ENCODE measurements around the gene JMJD8. TPM values are rescaled to one million over a fixed set of nuclear protein-coding genes. Genes with fewer than 3 reads are reported as not detected.

The JMJD8 gene
- polyA plus RNA-seq, 3 donors, result 28.7 to 45.3 (median 33.5) TPM

DNA sequence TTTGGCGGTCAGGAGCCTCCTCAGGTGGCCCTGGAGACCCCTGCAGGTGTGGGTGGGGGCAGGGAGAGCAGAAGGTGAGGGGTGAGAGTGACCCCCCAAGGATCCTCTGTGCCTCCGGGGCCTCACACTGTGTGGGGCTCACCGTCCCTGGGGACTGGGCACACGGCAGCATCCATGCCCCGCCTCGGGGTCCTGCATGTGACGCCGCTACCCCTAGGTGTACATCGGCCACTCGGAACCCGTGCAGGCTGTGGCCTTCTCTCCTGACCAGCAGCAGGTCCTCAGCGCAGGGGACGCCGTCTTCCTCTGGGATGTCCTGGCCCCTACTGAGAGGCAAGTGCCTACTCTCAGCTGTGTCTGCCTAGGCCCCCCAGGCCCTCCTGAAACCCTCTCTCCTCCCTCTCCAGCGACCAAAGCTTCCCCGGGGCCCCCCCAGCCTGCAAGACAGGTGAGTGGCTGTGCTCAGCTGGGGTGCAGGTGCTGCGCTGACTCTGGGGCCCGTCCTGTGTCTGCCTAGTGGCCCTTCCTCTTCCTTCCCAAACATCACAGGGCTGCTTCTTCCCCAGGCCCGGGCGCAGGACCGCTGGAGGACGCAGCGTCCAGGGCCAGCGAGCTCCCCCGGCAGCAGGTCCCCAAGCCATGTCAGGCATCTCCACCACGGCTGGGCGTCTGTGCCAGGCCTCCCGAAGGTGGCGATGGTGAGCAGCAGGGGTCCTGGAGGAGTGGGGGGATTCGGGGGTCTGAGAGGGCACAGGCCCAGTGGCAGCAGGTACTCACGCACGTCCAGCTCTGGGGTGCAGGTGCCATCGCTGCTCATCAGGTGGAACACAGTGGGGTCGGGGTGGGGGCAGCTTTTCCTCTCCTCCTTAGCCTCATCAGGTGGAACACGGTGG is 25.2 kb downstream of the JMJD8 start:
- Histone ChIP-seq H3K27me3 (ENCODE audit: control insufficient read depth in 2 of 2, insufficient read depth in 2 of 2, low read length in 2 of 2) (no peaks in the 10 kb centered on the region), H3K9ac (ENCODE audit: insufficient read depth, low read length, poor library complexity, severe bottlenecking) (no peak overlapping the region), H3K27ac (ENCODE audit: low read depth in 1 of 2, low read length in 2 of 2) (no peak overlapping the region), H3K9me3 (replicated peaks in 1 of 2; ENCODE audit: control insufficient read depth in 1 of 2, insufficient read depth in 1 of 2, low read length in 2 of 2) (no peaks in the 10 kb centered on the region), H3K4me2 (replicated peaks; ENCODE audit: extremely low read depth, low read length, poor library complexity, severe bottlenecking) (no peak overlapping the region), H3K4me3 (replicated peaks in 1 of 3; ENCODE audit: low read depth in 2 of 3, low read length in 3 of 3) (no peak overlapping the region), H3K79me2 (ENCODE audit: insufficient read depth, low read length) (no peaks in the 10 kb centered on the region), H4K20me1 (ENCODE audit: insufficient read depth, low read length) (no peaks in the 10 kb centered on the region), H3K4me1 (ENCODE audit: control insufficient read depth in 1 of 2, insufficient read depth in 2 of 2, low read length in 2 of 2) (peaks cover 11 to 16% of the 10 kb centered on the region in 2 donors), H2AFZ (ENCODE audit: insufficient read depth, low read depth, low read length, poor library complexity, severe bottlenecking) (no peak overlapping the region), H3K36me3 (replicated peaks in 1 of 2; ENCODE audit: control insufficient read depth in 1 of 2, insufficient read depth in 2 of 2, low read length in 2 of 2) (no peaks in the 10 kb centered on the region)
- intact Hi-C loops (cut with micrococcal nuclease), result no loop called here
- peaks cover 0 to 10% of the 10 kb centered on the region in 2 donors for H3K36me3 Mint-ChIP-seq
- TF ChIP-seq, protein P1, sequence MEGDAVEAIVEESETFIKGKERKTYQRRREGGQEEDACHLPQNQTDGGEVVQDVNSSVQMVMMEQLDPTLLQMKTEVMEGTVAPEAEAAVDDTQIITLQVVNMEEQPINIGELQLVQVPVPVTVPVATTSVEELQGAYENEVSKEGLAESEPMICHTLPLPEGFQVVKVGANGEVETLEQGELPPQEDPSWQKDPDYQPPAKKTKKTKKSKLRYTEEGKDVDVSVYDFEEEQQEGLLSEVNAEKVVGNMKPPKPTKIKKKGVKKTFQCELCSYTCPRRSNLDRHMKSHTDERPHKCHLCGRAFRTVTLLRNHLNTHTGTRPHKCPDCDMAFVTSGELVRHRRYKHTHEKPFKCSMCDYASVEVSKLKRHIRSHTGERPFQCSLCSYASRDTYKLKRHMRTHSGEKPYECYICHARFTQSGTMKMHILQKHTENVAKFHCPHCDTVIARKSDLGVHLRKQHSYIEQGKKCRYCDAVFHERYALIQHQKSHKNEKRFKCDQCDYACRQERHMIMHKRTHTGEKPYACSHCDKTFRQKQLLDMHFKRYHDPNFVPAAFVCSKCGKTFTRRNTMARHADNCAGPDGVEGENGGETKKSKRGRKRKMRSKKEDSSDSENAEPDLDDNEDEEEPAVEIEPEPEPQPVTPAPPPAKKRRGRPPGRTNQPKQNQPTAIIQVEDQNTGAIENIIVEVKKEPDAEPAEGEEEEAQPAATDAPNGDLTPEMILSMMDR (IDR thresholded peaks at IDR 0.05), result no peak
- no peak overlapping the region for H3K27ac Mint-ChIP-seq
- DNase-seq, result no peak
- H3K9me3 Mint-ChIP-seq, result no peaks in the 10 kb centered on the region
- WGBS (ENCODE audit: insufficient coverage), result 96% methylated on average over 31 of the region's 35 CpGs
- peaks cover 0 to 3% (median 0%) of the 10 kb centered on the region in 3 donors for H3K27me3 Mint-ChIP-seq (ENCODE audit: low read depth in 3 of 3)
- peaks cover 10% of the 10 kb centered on the region for H3K4me1 Mint-ChIP-seq
- no peak overlapping the region for H3K4me3 Mint-ChIP-seq

DNA sequence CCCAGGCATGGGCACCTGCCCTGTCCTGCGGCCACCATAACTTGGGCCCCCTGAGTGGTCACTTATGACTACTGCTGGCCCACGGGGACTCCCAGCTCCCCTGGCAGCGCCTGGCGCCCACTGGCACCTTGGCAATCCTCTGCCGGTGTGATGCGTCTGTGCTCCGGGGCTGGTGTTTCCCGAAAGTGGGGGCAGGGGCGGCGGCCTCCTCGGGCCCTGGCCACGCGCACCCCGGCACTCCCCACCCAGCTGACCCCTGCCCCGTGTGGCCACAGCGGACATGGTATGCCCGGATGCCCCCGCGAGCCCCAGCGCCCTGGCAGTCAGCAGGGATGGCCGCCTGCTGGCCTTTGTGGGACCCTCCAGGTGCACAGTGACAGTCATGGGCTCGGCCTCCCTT is 26.6 kb downstream of the JMJD8 start:
- Histone ChIP-seq H3K4me3 (replicated peaks in 1 of 3; ENCODE audit: low read depth in 2 of 3, low read length in 3 of 3) (no peak overlapping the region), H3K27me3 (ENCODE audit: control insufficient read depth in 2 of 2, insufficient read depth in 2 of 2, low read length in 2 of 2) (no peaks in the 10 kb centered on the region), H4K20me1 (ENCODE audit: insufficient read depth, low read length) (no peaks in the 10 kb centered on the region), H3K36me3 (replicated peaks in 1 of 2; ENCODE audit: control insufficient read depth in 1 of 2, insufficient read depth in 2 of 2, low read length in 2 of 2) (no peaks in the 10 kb centered on the region), H3K4me2 (replicated peaks; ENCODE audit: extremely low read depth, low read length, poor library complexity, severe bottlenecking) (no peak overlapping the region), H3K27ac (ENCODE audit: low read depth in 1 of 2, low read length in 2 of 2) (no peak overlapping the region), H2AFZ (ENCODE audit: insufficient read depth, low read depth, low read length, poor library complexity, severe bottlenecking) (no peak overlapping the region), H3K79me2 (ENCODE audit: insufficient read depth, low read length) (no peaks in the 10 kb centered on the region), H3K9ac (ENCODE audit: insufficient read depth, low read length, poor library complexity, severe bottlenecking) (no peak overlapping the region), H3K9me3 (replicated peaks in 1 of 2; ENCODE audit: control insufficient read depth in 1 of 2, insufficient read depth in 1 of 2, low read length in 2 of 2) (no peaks in the 10 kb centered on the region), H3K4me1 (ENCODE audit: control insufficient read depth in 1 of 2, insufficient read depth in 2 of 2, low read length in 2 of 2) (peaks cover 11 to 16% of the 10 kb centered on the region in 2 donors)
- no peak for DNase-seq
- Mint-ChIP-seq H3K27me3 (ENCODE audit: low read depth in 3 of 3) (peaks cover 0 to 3% (median 0%) of the 10 kb centered on the region in 3 donors), H3K4me3 (no peak overlapping the region), H3K4me1 (peaks cover 10% of the 10 kb centered on the region), H3K27ac (no peak overlapping the region), H3K9me3 (no peaks in the 10 kb centered on the region), H3K36me3 (peaks cover 0 to 9% of the 10 kb centered on the region in 2 donors)
- intact Hi-C loops (cut with micrococcal nuclease), result no loop called here
- 98% methylated on average over 22 of the region's 22 CpGs for WGBS (ENCODE audit: insufficient coverage)
- TF ChIP-seq, protein P1 (IDR thresholded peaks at IDR 0.05), result no peak
